22Rv1 (cell line): Measurements from ENCODE around the gene FHL1.

Experiments
- ZFX ChIP-seq: fragments of 450-650 bp; IDR thresholded peaks from 2 replicates; pipeline ENCODE4 v1.6.1; 2017; ENCODE audit warnings: antibody characterized with exemption, borderline replicate concordance
- TF ChIP-seq, protein P1 (sequence below): fragments of 450-650 bp; IDR thresholded peaks from 2 replicates; pipeline ENCODE4 v1.5.1; 2017; ENCODE audit warnings: mild to moderate bottlenecking

DNA sequence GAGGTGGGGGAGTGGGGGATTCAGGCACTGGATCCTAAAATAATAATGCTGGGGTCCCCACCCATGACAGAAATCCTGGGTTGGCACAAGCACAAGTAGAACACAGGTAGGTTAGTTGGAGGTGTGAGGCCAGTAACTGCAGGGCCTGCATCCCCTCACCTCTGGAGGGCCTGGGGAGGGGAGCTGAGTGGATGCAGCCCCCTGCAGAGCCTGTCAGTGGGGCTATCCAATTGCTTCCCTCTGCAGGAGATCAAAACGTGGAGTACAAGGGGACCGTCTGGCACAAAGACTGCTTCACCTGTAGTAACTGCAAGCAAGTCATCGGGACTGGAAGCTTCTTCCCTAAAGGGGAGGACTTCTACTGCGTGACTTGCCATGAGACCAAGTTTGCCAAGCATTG lies 60.2 kb downstream of the FHL1 start:
- TF ChIP-seq, protein P1, sequence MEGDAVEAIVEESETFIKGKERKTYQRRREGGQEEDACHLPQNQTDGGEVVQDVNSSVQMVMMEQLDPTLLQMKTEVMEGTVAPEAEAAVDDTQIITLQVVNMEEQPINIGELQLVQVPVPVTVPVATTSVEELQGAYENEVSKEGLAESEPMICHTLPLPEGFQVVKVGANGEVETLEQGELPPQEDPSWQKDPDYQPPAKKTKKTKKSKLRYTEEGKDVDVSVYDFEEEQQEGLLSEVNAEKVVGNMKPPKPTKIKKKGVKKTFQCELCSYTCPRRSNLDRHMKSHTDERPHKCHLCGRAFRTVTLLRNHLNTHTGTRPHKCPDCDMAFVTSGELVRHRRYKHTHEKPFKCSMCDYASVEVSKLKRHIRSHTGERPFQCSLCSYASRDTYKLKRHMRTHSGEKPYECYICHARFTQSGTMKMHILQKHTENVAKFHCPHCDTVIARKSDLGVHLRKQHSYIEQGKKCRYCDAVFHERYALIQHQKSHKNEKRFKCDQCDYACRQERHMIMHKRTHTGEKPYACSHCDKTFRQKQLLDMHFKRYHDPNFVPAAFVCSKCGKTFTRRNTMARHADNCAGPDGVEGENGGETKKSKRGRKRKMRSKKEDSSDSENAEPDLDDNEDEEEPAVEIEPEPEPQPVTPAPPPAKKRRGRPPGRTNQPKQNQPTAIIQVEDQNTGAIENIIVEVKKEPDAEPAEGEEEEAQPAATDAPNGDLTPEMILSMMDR, result no peak
- no peak for TF ChIP-seq ZFX
